Astrocyte of the cerebellum (primary cell): ENCODE data around the gene LTB4R2.
A peak's percentile ranks its signal among the peaks of the same experiment; 100 is the strongest.

ENCODE experiments used
- DNase-seq: peaks from one replicate; pipeline ENCODE4 v3.0.0-alpha.2; 2011; ENCODE audit warnings: low read depth
- H3K4me3 ChIP-seq: 2 replicates; pipeline ENCODE4 v1.5.1; 2011; ENCODE audit warnings: mild to moderate bottlenecking, low read depth, low read length, moderate library complexity
- in situ Hi-C: cut with HindIII; loops from 2 replicates; pipeline ENCODE4 v1.10.0; 2017; ENCODE audit warnings: low sequenced_read_pairs
- TF ChIP-seq, protein P1 (sequence below): IDR thresholded peaks from 2 replicates; pipeline ENCODE4 v1.5.1; 2012; ENCODE audit warnings: low read length, low read depth, moderate library complexity, mild to moderate bottlenecking; ENCODE audit errors: missing control alignments

The LTB4R2 gene

DNA sequence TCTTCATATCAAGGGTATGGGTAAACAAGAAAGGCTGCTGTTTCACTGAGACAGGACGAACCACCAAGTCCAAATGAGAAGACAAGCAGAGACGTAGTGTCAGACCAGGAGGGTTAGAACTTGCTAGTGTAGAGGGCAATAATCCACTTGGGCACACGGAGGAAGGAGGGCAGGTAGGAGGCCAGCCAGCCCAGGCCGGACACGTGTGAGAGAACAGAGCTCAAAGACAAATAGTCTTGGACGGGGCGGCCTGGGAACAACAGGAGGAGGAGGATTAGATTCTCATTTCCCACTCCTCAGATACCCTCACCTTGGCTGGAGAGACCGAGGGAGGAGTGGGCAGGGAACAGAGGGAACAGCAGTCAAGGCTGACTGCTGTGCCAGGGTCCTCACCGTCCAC, 19.2 kb upstream of the LTB4R2 start:
- in situ Hi-C loops = no loop called here
- TF ChIP-seq, protein P1, sequence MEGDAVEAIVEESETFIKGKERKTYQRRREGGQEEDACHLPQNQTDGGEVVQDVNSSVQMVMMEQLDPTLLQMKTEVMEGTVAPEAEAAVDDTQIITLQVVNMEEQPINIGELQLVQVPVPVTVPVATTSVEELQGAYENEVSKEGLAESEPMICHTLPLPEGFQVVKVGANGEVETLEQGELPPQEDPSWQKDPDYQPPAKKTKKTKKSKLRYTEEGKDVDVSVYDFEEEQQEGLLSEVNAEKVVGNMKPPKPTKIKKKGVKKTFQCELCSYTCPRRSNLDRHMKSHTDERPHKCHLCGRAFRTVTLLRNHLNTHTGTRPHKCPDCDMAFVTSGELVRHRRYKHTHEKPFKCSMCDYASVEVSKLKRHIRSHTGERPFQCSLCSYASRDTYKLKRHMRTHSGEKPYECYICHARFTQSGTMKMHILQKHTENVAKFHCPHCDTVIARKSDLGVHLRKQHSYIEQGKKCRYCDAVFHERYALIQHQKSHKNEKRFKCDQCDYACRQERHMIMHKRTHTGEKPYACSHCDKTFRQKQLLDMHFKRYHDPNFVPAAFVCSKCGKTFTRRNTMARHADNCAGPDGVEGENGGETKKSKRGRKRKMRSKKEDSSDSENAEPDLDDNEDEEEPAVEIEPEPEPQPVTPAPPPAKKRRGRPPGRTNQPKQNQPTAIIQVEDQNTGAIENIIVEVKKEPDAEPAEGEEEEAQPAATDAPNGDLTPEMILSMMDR = no peak
- no peak for DNase-seq
- H3K4me3 ChIP-seq = no peak overlapping the region

DNA sequence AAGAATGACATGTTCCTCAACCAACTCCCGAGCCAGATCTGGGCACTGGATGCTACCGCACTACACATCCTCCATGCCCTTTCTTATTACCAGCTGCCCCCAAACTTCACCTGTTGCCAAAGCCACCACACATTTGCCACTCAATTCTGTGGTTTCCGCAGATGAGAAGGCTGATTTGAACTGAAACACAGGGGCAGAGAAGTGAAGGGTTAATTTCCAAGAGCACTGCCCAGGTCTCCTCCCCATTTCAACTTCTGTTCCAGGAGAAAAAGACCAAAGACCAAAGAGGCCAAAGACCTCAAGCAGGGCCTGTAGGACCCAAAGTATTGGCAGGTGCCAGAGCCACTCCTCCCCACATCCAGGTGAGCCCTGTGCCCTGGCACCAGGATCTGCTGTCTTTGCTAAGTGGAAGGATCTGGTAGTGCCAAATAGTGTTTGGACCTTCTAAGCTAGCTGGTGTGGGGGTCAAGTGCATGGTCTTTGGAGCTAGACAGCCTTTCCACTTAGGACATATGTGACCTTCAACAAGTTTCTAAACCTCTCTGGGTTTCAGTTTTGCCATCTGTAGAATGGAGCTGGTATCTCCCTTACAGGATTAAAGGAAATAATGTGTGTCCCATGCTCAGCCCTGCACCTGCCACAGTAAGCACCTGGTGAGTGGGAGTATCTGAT, 18.4 kb upstream of the LTB4R2 start:
- in situ Hi-C loops = no loop called here
- no peak overlapping the region for H3K4me3 ChIP-seq
- TF ChIP-seq, protein P1 = no peak
- no peak for DNase-seq

GRCh38 chr14:24292118-24292807, 17.7 kb upstream of the LTB4R2 start:
- no peak for DNase-seq
- TF ChIP-seq, protein P1 = no peak
- in situ Hi-C loops = no loop called here
- no peak overlapping the region for H3K4me3 ChIP-seq

GRCh38 chr14:24293525-24293924, 16.4 kb upstream of the LTB4R2 start:
- H3K4me3 ChIP-seq = no peak overlapping the region
- in situ Hi-C loops = no loop called here
- TF ChIP-seq, protein P1 = no peak
- DNase-seq = no peak

GRCh38 chr14:24296341-24297157, 13.4 kb upstream of the LTB4R2 start:
- DNase-seq = peak; percentile 84
- TF ChIP-seq, protein P1 = peak; percentile 88
- H3K4me3 ChIP-seq = no peak overlapping the region
- in situ Hi-C loops = no loop called here

DNA sequence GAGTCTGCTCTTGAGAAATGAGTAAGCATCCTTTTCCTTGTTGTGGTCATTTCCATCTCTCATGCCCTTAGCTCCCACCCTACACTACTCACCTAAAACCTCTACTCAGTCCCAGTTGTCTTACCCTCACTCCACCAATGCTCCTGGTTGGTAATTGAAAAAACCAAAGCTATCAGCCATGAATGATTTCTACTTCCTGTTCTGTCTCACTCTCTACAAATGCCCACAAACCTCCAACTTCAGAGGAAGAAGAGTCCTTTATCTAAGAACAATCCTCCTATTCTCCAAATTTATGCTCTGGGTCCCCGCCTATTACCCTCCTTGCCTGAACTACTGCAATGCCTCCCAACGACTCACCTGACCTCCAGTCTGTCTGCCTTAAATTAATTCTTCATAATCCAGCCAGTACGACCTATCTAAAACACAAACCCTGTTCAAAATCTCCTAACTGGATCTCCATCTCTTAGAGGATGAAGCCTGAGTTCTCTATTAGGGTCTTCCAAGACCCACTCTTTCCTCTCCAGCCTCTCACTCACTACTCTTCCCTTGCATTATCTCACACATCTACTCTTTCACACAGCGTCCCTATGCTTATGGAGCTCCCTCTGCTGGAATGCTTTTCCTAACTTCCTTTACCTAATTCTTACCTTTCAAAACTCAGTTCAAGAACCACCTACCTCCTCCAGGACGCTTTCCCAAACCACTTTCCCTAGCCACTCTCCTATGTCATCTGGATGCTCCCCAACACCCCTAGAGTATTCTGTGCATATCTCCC, 12.6 kb upstream of the LTB4R2 start:
- in situ Hi-C loops = no loop called here
- DNase-seq = no peak
- TF ChIP-seq, protein P1 = peak; percentile 60
- H3K4me3 ChIP-seq = no peak overlapping the region
